GM19452 (cell line): Measurements from ENCODE around the gene CRB1.

Experiments used
- ATAC-seq: cut with Tn5 transposase; IDR thresholded peaks from one replicate; pipeline ENCODE4 v1.9.1; 2021; ENCODE audit not compliant: unreplicated experiment

CRB1 gene

DNA sequence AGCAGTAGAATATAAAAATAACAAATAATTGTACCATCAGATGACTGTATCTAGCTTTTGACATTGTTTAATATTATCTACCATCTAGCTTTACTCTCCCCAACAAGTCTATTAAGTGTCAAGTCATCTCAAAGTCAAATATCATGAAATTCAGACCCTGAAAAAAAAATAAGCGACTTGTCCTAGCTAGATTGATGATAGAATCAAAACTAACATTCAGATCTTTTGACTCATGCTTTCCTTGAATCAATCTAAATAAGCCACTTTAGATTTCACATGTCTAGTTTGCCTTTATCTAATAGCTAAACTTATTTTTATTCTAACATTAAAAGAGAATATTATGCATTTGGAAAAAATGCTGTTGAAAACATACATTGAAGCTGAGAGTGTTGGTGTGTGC lies 35.4 kb downstream of the CRB1 start:
- ATAC-seq = no peak

DNA sequence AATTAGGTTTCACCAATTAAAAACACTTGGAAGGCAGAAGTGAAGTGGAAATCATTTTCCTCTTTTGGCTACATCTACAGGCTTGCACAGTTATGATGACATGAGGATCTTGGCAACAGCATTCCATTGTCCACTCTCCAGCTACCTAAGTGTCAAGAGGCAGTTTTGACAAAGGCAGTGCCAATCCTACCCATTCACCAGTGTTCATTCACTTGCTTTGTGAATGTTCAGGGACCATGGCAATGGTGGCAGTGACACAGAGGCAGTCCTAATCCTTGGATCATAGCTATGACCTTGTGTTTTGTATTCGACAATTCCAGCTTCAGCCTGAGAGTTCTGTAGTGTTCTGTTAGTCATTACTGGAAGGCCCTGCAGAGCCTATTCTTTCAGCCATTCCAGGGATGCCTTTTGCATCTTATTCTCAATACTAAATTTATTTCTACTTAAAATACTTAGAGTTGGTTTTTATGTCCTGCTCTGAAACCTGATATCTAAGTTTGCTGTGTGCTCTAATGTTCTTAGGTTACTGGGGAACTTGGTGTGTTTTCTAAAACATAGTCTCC lies 36.7 kb downstream of the CRB1 start:
- no peak for ATAC-seq

DNA sequence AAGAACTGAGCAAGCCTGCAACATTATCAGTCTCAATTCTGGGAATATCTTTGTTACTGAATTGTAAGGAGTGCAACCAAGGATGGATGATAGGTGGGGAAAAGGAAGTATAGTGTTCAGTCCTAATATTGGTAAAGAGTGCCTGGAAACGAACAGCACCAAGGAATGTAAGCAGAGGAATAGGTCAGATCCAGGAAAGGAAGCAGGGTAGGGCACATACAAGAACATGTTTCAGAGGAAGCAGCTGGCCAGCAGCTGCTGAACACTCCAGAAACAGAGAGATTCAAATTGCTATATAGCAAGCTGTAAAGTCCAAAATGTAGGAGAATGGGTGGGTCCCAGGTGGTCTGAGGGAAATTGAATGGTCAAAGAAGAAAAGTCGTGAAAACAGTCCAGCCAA lies 37.9 kb downstream of the CRB1 start:
- no peak for ATAC-seq

GRCh38 chr1:197306381-197307062 lies 38.5 kb downstream of the CRB1 start:
- ATAC-seq = no peak

GRCh38 chr1:197307136-197307535 lies 39.1 kb downstream of the CRB1 start:
- ATAC-seq = no peak

- no peak for ATAC-seq
Measured at GRCh38 chr1:197307551-197307950, 39.5 kb downstream of the CRB1 start.

DNA sequence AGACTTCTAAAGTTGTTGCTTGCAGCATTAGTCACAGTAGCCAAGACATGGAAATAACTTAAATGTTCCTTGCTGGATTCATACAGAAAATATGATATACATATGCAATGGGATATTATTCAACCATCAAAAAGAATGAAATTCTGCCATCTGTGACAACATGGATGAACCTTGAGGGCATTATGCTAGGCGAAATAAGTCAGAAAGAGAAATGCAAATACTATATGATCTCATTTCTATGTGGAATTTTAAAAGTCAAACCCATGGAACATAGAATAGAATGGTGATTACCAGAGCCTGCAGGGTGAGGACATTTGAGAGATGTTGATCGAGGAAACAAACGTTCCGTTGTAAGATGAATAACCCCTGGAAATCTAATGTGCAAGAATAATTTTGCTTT lies 43.0 kb downstream of the CRB1 start:
- ATAC-seq = no peak

GRCh38 chr1:197312163-197312562 lies 44.1 kb downstream of the CRB1 start:
- no peak for ATAC-seq

- no peak for ATAC-seq
Measured at GRCh38 chr1:197313713-197314112, 45.7 kb downstream of the CRB1 start.

GRCh38 chr1:197314682-197315081 lies 46.6 kb downstream of the CRB1 start:
- no peak for ATAC-seq

DNA sequence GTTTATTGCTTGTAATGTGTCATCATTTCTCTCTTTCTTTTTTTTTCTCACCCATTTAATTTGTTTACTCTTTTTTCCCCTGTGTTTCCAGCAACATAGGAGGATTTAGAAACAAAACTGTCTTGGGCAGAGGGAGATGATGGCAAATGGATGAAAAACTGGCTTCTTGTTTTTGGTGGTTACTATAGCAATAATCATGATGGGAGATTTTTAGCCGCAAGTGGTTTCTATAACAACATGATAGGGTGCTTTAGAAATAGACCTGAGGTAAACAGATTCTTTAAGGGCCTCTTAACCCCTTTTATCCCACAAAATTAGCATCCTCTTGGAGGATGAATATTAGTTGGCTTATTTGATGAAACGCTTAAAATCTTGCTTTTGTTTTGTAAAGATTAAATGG lies 51.6 kb downstream of the CRB1 start:
- no peak for ATAC-seq

- ATAC-seq = no peak
Measured at GRCh38 chr1:197320991-197321531, 53.0 kb downstream of the CRB1 start.

GRCh38 chr1:197321811-197322210 lies 53.8 kb downstream of the CRB1 start:
- no peak for ATAC-seq

DNA sequence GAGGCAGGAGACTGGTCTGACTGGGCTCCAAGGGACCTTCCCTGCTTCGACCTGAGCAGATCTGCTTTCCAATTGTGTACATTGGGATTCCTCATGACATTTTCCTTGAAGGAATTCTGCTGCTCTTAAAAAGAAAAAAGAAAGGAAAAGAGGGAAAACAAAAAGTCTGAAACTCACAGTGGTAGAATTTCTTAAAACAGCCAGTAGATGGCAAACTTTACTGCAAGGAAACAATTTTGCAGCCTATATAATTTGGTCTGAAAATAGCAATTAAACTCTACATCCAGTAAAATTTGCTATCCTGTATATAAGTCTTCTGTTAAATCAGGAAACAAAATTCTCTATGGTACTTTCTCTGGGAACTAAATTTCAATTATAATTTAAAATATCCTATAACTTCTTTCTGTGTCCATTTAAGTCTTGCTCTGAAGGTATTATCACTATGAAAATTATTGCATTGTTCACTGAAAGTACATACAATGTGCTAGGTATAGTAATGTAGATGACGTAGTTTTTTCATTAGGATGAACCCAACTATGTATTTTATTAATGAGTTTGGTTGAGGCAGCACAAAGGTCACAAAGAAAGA lies 59.8 kb downstream of the CRB1 start:
- no peak for ATAC-seq

- no peak for ATAC-seq
Measured at GRCh38 chr1:197330213-197330612, 62.2 kb downstream of the CRB1 start.

DNA sequence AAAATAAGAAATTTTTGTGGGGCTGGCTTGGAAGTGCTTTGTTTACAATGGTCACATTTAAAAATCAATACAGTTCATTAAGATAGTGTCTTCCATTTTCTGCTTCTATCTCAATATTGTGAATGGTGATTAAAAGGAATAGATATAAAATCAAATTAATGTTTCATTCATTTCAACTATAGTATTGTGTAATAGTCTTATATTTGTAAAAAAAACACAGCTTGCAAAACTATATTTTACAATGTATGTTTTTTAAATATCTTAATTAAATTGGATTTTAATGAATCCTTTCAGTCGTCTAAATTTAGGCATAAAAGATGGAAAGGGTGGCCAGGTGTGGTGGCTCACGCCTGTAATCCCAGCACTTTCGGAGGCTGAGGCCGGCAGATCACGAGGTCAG lies 63.5 kb downstream of the CRB1 start:
- no peak for ATAC-seq

DNA sequence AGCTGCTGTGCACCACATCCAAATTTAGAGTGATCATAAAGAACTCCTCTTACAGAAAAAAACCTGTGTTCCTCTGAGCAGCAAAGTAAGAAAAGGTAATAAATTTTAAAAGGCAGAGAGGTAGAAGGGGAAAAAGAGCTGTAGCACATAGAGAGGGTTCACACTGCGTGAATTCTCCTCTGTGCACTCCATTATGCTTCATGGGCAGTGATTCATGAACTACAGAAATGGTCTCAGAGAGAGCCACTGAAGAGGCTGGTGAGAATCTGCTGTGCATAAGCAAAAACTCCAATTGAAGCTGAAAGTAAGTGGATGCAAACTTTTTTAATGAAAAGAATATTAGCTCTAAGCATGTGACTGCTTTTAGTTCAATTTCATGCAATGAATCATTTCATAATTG lies 65.0 kb downstream of the CRB1 start:
- no peak for ATAC-seq

DNA sequence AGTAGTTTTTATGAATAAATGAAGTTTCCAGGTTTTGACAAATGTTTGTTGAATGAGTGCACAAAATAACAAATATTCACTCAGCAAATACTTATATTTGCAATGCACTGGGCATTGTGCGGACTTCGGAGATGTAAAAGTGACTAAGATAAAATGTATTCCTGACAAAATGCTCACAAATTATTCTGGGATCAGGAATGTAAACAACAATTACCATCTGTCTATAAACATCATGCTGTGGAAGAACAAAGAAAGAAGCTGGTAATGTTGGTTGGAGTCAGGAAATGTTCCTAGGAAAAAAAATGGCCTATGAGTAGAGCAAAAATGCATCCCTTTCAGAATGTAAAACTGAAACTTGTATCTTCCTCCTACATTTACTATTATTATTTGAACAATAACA lies 68.5 kb downstream of the CRB1 start:
- no peak for ATAC-seq

DNA sequence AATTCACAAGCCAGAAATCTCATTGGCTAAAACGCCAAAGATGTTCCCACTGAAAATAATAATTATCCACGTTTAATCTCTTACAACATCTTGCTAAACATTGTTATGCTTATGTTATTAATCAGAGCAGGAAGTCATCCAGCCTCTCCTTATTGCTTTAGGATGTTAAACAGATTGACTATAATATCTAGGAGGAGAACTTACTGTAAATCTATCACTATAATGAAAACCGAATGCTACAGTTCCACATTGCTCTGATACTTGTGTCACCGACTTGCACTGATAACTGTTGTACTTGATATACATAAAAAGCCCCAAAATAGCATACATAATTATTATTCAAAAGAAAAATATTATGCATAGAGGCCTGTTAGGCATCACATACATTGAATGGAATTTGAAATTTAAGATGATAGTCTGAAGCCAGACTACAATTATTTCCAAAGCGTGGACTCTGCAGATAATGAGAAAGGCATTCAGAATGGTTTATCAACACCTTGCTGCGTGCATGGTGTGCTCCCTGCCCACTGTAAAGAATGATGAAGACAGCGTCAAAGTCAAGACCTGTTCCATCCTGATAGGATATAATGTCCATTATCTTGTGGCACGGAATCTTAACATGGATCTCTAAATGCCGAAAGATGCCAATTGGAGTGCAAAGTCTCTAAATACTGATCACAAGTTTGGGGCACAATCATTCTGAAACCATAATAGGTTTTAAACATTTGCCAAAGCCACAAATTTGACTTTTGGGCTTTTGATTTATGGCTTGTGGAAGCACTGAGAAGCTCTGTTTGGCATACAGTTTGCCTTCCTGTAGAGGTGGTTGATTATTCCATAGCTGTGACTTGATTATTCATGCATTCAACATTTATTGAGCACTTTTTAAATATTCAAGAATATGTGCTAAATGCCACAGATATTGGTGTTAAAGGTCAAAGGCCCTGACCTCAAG lies 71.3 kb downstream of the CRB1 start:
- no peak for ATAC-seq

- ATAC-seq = no peak
Measured at GRCh38 chr1:197341626-197342025, 73.6 kb downstream of the CRB1 start.

- no peak for ATAC-seq
Measured at GRCh38 chr1:197342044-197342565, 74.1 kb downstream of the CRB1 start.
